Fibroblast of lung (primary cell): ENCODE results near the gene PRG2. TPM values are rescaled to one million over a fixed set of nuclear protein-coding genes. Genes with fewer than 3 reads are reported as not detected.

Experiments
- DNase-seq, 2 donors: peaks; one replicate each; pipeline versions ENCODE4 v3.0.0 to v3.0.0-alpha.2; 2010; ENCODE audit warnings: low read depth in 2 of 2
- H2AFZ ChIP-seq: 2 replicates; pipeline ENCODE4 v1.5.1; 2012; ENCODE audit warnings: low read length, control low read depth, inconsistent platforms
- H3K27ac ChIP-seq: 2 replicates; pipeline ENCODE4 v1.5.1; 2011; ENCODE audit warnings: low read length, control low read depth; ENCODE audit not compliant: insufficient read depth
- H3K27me3 ChIP-seq: 2 replicates; pipeline ENCODE4 v1.5.1; 2011; ENCODE audit warnings: mild to moderate bottlenecking, low read length; ENCODE audit not compliant: control insufficient read depth, insufficient read depth
- H3K36me3 ChIP-seq: 2 replicates; pipeline ENCODE4 v1.5.1; 2011; ENCODE audit warnings: low read length; ENCODE audit not compliant: control insufficient read depth, insufficient read depth
- H3K4me1 ChIP-seq: 2 replicates; pipeline ENCODE4 v1.5.1; 2011; ENCODE audit warnings: low read length; ENCODE audit not compliant: control insufficient read depth, insufficient read depth; ENCODE audit errors: extremely low read depth
- H3K4me2 ChIP-seq: 2 replicates; pipeline ENCODE4 v1.5.1; 2011; ENCODE audit warnings: low read length, control low read depth; ENCODE audit not compliant: insufficient read depth; ENCODE audit errors: extremely low read depth
- H3K4me3 ChIP-seq, 4 experiments: fragments of 200-600 bp in 1 of 4; sonication (generic) in 1 of 4; replicated peaks in 1 of 4; 2 replicates each; pipeline ENCODE4 v1.5.1; 2011 to 2016; ENCODE audit warnings: low read length in 4 of 4, low read depth in 3 of 4, mild to moderate bottlenecking in 3 of 4, control low read depth in 2 of 4, inconsistent platforms in 1 of 4, mixed read lengths in 1 of 4; ENCODE audit not compliant: insufficient read depth in 1 of 4; ENCODE audit errors: control extremely low read depth in 1 of 4
- H3K79me2 ChIP-seq: 2 replicates; pipeline ENCODE4 v1.5.1; 2012; ENCODE audit warnings: mild to moderate bottlenecking, low read length, inconsistent platforms; ENCODE audit not compliant: control insufficient read depth, insufficient read depth
- H3K9ac ChIP-seq: 2 replicates; pipeline ENCODE4 v1.5.1; 2011; ENCODE audit warnings: mild to moderate bottlenecking, low read length, control low read depth; ENCODE audit not compliant: insufficient read depth
- H3K9me3 ChIP-seq: 2 replicates; pipeline ENCODE4 v1.5.1; 2012; ENCODE audit warnings: low read depth, low read length; ENCODE audit not compliant: control insufficient read depth, insufficient read depth
- H4K20me1 ChIP-seq: 2 replicates; pipeline ENCODE4 v1.5.1; 2011; ENCODE audit warnings: low read length; ENCODE audit not compliant: control insufficient read depth, insufficient read depth; ENCODE audit errors: extremely low read depth
- CTCF ChIP-seq, 2 donors: IDR thresholded peaks in 1 of 2; conservative IDR thresholded peaks in 1 of 2; 1 replicate in 1 of 2; 2 replicates in 1 of 2; pipeline ENCODE4 v1.5.1; 2011 to 2012; ENCODE audit warnings: low read length in 2 of 2, control low read depth in 1 of 2, inconsistent platforms in 1 of 2, low read depth in 1 of 2, mild to moderate bottlenecking in 1 of 2
- EZH2 ChIP-seq: IDR thresholded peaks from 2 replicates; pipeline ENCODE4 v1.5.1; 2012; ENCODE audit warnings: low read length, control low read depth, mild to moderate bottlenecking; ENCODE audit errors: missing control alignments
- polyA plus RNA-seq, 2 donors: library from polyadenylated mRNA; depleted of rRNA in 1 of 2; stranded (reverse) in 1 of 2; unstranded in 1 of 2; fragments of >200 nt; gene quantifications; 2 replicates each; pipeline ENCODE4 v1.2.1, GENCODE V29; 2011 to 2012; ENCODE audit warnings: missing spikeins in 1 of 2
- total RNA-seq: library from RNA; depleted of rRNA; stranded (reverse); fragments of >200 nt; gene quantifications from 2 replicates; pipeline ENCODE4 v1.2.1, GENCODE V29; 2014

Gene PRG2
- total and polyA plus RNA-seq, 2 donors (not counting 1 experiment from before 2014, with no cell fraction given) = not detected

GRCh38 chr11:57421066-57421465 lies 30.6 kb upstream of the PRG2 start:
- H3K9ac ChIP-seq = no peak overlapping the region
- H3K27ac ChIP-seq = no peak overlapping the region
- H3K4me2 ChIP-seq = no peak overlapping the region
- peaks cover 7% of the 10 kb centered on the region for H3K79me2 ChIP-seq
- H3K27me3 ChIP-seq = no peaks in the 10 kb centered on the region
- H3K4me1 ChIP-seq = peaks cover 21% of the 10 kb centered on the region
- TF ChIP-seq CTCF (conservative IDR thresholded peaks at IDR 0.05 in 1 of 2, IDR thresholded peaks at IDR 0.05 in 1 of 2; ENCODE audit: low read depth in 1 of 2, low read length in 2 of 2) = no peak
- TF ChIP-seq EZH2 = no peak
- no peak for DNase-seq
- H3K4me3 ChIP-seq = no peak overlapping the region
- no peaks in the 10 kb centered on the region for H4K20me1 ChIP-seq
- H2AFZ ChIP-seq = no peak overlapping the region
- no peaks in the 10 kb centered on the region for H3K9me3 ChIP-seq
- H3K36me3 ChIP-seq = peaks cover 10% of the 10 kb centered on the region

- peaks cover 3% of the 10 kb centered on the region for H3K4me1 ChIP-seq
- peaks cover 12% of the 10 kb centered on the region for H3K36me3 ChIP-seq
- no peak overlapping the region for H3K27ac ChIP-seq
- no peak for DNase-seq
- H3K9ac ChIP-seq = no peak overlapping the region
- no peak overlapping the region for H3K4me3 ChIP-seq
- H3K4me2 ChIP-seq = no peak overlapping the region
- TF ChIP-seq CTCF (conservative IDR thresholded peaks at IDR 0.05 in 1 of 2, IDR thresholded peaks at IDR 0.05 in 1 of 2; ENCODE audit: low read depth in 1 of 2, low read length in 2 of 2) = no peak
- TF ChIP-seq EZH2 = no peak
- H3K79me2 ChIP-seq = peaks cover 3% of the 10 kb centered on the region
- H3K27me3 ChIP-seq = no peaks in the 10 kb centered on the region
- H3K9me3 ChIP-seq = no peaks in the 10 kb centered on the region
- no peaks in the 10 kb centered on the region for H4K20me1 ChIP-seq
- H2AFZ ChIP-seq = no peak overlapping the region
These were observed 28.7 kb upstream of the PRG2 start for GRCh38 chr11:57419146-57419545.

- Histone ChIP-seq H3K9ac (no peak overlapping the region), H3K79me2 (no peaks in the 10 kb centered on the region), H3K27ac (no peak overlapping the region), H3K9me3 (no peaks in the 10 kb centered on the region), H3K4me3 (no peak overlapping the region), H3K4me1 (no peaks in the 10 kb centered on the region), H3K4me2 (no peak overlapping the region), H4K20me1 (no peaks in the 10 kb centered on the region), H3K36me3 (peaks cover 10% of the 10 kb centered on the region), H3K27me3 (no peaks in the 10 kb centered on the region), H2AFZ (no peak overlapping the region)
- no peak for DNase-seq
- no peak for TF ChIP-seq CTCF (conservative IDR thresholded peaks at IDR 0.05 in 1 of 2, IDR thresholded peaks at IDR 0.05 in 1 of 2; ENCODE audit: low read depth in 1 of 2, low read length in 2 of 2)
These were observed 27.7 kb upstream of the PRG2 start for GRCh38 chr11:57418131-57418530.
